Measurements from ENCODE around the gene RPS3A. TPM values are rescaled to one million over a fixed set of nuclear protein-coding genes. Genes with fewer than 3 reads are reported as not detected.
A peak's percentile ranks its signal among the peaks of the same experiment; 100 is the strongest.
"Not testable (repeated sequence)": the region's sequence is repeated elsewhere in the genome, so short reads cannot be mapped to it uniquely, and the experiment has no call there.

RPS3A gene
- total RNA-seq = 1,000 to 10,000 TPM; 2,119 to 2,880 TPM

- ATAC-seq = peak; percentile 91 to 93
- H3K36me3 Mint-ChIP-seq = peaks cover 34 to 48% of the 10 kb centered on the region in 2 donors
- peak within 1 kb of the TSS; percentile 97 to 100 for H3K27ac Mint-ChIP-seq
- peak; percentile 99 to 100 for DNase-seq (ENCODE audit: low spot score in 2 of 2)
- peaks cover 0 to 6% of the 10 kb centered on the region in 2 donors for H3K9me3 Mint-ChIP-seq
These were observed at the start of gene RPS3A for GRCh38 chr4:151099229-151099975. Gene RPS3A (plus strand): TSS chr4:151099628. CDS start chr4:151099653, 25 bp downstream.

GRCh38 chr4:151052785-151053184 lies 46.6 kb upstream of the RPS3A start:
- H3K9me3 Mint-ChIP-seq = no peaks in the 10 kb centered on the region

GRCh38 chr4:151055539-151055938 lies 43.9 kb upstream of the RPS3A start:
- ATAC-seq = no peak
- no peaks in the 10 kb centered on the region for H3K9me3 Mint-ChIP-seq
- H3K36me3 Mint-ChIP-seq = no peaks in the 10 kb centered on the region
- DNase-seq (ENCODE audit: low spot score in 2 of 2) = no peak
- no peak overlapping the region for H3K27ac Mint-ChIP-seq

More at GRCh38 chr4:151052785-151053184, 46.6 kb upstream of the RPS3A start:
- ATAC-seq (no peak), DNase-seq (ENCODE audit: low spot score in 2 of 2) (no peak)
- Mint-ChIP-seq H3K36me3 (no peaks in the 10 kb centered on the region), H3K27ac (no peak overlapping the region)

GRCh38 chr4:151063143-151063542 lies 36.3 kb upstream of the RPS3A start:
- H3K9me3 Mint-ChIP-seq; ATAC-seq; H3K36me3 Mint-ChIP-seq; H3K27ac Mint-ChIP-seq; DNase-seq (ENCODE audit: low spot score in 2 of 2): not testable (repeated sequence)

GRCh38 chr4:151067316-151067970 lies 32.0 kb upstream of the RPS3A start:
- H3K9me3 Mint-ChIP-seq = peaks cover 0 to 6% of the 10 kb centered on the region in 2 donors
- no peak overlapping the region for H3K27ac Mint-ChIP-seq
- ATAC-seq (no peak), DNase-seq (ENCODE audit: low spot score in 2 of 2) (no peak)
- no peaks in the 10 kb centered on the region for H3K36me3 Mint-ChIP-seq

- H3K27ac Mint-ChIP-seq = no peak overlapping the region
- ATAC-seq (no peak), DNase-seq (ENCODE audit: low spot score in 2 of 2) (no peak)
- no peaks in the 10 kb centered on the region for H3K36me3 Mint-ChIP-seq
- H3K9me3 Mint-ChIP-seq = no peaks in the 10 kb centered on the region
These were observed 25.0 kb upstream of the RPS3A start for GRCh38 chr4:151074416-151074916.

GRCh38 chr4:151077978-151078377 lies 21.4 kb upstream of the RPS3A start:
- not testable (repeated sequence) for H3K36me3 Mint-ChIP-seq; DNase-seq (ENCODE audit: low spot score in 2 of 2); H3K9me3 Mint-ChIP-seq; H3K27ac Mint-ChIP-seq
- ATAC-seq = peak; percentile 68 to 71

- Mint-ChIP-seq H3K9me3 (no peaks in the 10 kb centered on the region), H3K27ac (no peak overlapping the region), H3K36me3 (no peaks in the 10 kb centered on the region)
- no peak for DNase-seq (ENCODE audit: low spot score in 2 of 2)
- ATAC-seq = no peak
These were observed 12.0 kb upstream of the RPS3A start for GRCh38 chr4:151087467-151087866.

- Mint-ChIP-seq H3K9me3 (peaks cover 0 to 6% of the 10 kb centered on the region in 2 donors), H3K27ac (no peak overlapping the region), H3K36me3 (peaks cover 0 to 6% of the 10 kb centered on the region in 2 donors)
- no peak for DNase-seq (ENCODE audit: low spot score in 2 of 2)
- ATAC-seq = no peak
These were observed 8.4 kb upstream of the RPS3A start for GRCh38 chr4:151091047-151091446.

- no peak for ATAC-seq
- Mint-ChIP-seq H3K36me3 (peaks cover 0 to 6% of the 10 kb centered on the region in 2 donors), H3K9me3 (peaks cover 0 to 6% of the 10 kb centered on the region in 2 donors), H3K27ac (peak overlapping the region in 1 of 2 donors; percentile 65)
- no peak for DNase-seq (ENCODE audit: low spot score in 2 of 2)
These were observed 6.9 kb upstream of the RPS3A start for GRCh38 chr4:151092488-151092887.

DNA sequence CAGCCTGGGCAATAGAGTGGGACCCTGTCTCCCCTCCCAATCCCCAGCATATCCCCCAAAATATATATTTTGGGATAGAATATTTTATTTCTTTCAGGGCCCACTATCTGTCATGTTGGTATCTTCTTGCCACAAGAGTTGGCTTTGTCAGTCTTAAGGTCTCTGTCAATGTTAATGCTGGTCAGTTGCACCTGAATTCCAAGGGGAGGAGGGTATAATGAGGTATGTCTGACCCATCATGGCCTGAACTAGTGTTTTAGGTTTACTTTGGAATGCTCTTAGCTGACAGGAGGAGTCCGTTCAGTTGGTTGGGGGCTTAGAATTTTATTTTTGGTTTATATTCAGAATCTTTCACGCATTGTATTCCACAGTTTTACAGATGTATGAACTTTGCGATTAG lies 6.2 kb upstream of the RPS3A start:
- H3K36me3 Mint-ChIP-seq = peaks cover 0 to 6% of the 10 kb centered on the region in 2 donors
- DNase-seq (ENCODE audit: low spot score in 2 of 2) = no peak
- peaks cover 0 to 6% of the 10 kb centered on the region in 2 donors for H3K9me3 Mint-ChIP-seq
- no peak overlapping the region for H3K27ac Mint-ChIP-seq
- no peak for ATAC-seq

DNA sequence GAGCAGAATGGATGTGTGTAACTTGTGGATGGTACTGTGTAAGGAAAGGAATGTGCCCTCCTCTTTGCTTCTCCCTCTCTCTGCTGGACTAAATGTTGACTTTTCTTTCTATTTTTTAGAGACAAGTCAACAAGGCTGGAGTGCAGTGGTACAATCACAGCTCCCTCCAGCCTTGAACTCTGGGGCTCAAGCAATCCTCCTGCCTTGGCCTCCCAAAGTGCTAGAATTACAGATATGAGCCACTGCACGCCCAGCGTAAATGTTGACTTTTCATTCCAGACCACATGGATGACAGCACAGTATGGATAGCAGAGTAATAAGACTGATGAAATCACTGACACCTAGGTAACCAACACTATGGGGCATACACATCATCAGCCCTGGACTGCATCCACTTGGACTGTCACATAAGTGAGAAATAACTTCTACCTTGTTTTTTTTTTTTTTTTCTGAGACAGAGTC lies 5.1 kb upstream of the RPS3A start:
- H3K9me3 Mint-ChIP-seq = peaks cover 0 to 6% of the 10 kb centered on the region in 2 donors

DNA sequence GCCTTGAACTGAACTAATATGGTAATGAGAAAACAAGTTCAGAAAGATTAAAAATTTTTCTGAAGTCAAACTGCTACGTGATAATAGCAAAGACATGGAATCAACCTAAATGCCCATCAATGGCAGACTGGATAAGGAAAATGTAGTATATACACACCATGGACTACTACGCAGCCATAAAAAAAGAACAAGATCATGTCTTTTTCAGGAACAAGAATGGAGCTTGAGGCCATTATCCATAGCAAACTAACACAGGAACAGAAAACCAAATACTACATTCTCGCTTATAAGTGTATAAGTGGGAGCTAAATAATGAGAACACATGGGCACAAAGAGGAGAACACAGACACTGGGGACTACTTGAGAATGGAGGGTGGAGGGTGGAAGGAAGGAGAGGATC lies 4.3 kb upstream of the RPS3A start:
- Mint-ChIP-seq H3K27ac (no peak overlapping the region), H3K36me3 (peaks cover 9 to 15% of the 10 kb centered on the region in 2 donors), H3K9me3 (peaks cover 0 to 6% of the 10 kb centered on the region in 2 donors)
- DNase-seq (ENCODE audit: low spot score in 2 of 2) (no peak), ATAC-seq (no peak)

More for the DNA sequence above, 5.1 kb upstream of the RPS3A start:
- DNase-seq (ENCODE audit: low spot score in 2 of 2) (no peak), ATAC-seq (no peak)
- no peak overlapping the region for H3K27ac Mint-ChIP-seq
- peaks cover under 1 to 7% of the 10 kb centered on the region in 2 donors for H3K36me3 Mint-ChIP-seq

GRCh38 chr4:151097759-151098158 lies 1.7 kb upstream of the RPS3A start:
- Mint-ChIP-seq H3K36me3 (peaks cover 32 to 40% of the 10 kb centered on the region in 2 donors), H3K27ac (peak overlapping the region; percentile 97 to 100), H3K9me3 (peaks cover 0 to 6% of the 10 kb centered on the region in 2 donors)
- DNase-seq (ENCODE audit: low spot score in 2 of 2) (no peak), ATAC-seq (no peak)

- ATAC-seq = peak in 1 of 2 donors; percentile 81
- Mint-ChIP-seq H3K27ac (peak overlapping the region; percentile 97 to 100), H3K9me3 (peaks cover 0 to 6% of the 10 kb centered on the region in 2 donors), H3K36me3 (peaks cover 34 to 48% of the 10 kb centered on the region in 2 donors)
- DNase-seq (ENCODE audit: low spot score in 2 of 2) = no peak
These were observed 524 bp upstream of the RPS3A start for GRCh38 chr4:151098979-151099228.

GRCh38 chr4:151099976-151100417 lies 569 bp downstream of the RPS3A start:
- DNase-seq (ENCODE audit: low spot score in 2 of 2) (no peak), ATAC-seq (no peak)
- Mint-ChIP-seq H3K9me3 (peaks cover 0 to 4% of the 10 kb centered on the region in 2 donors), H3K36me3 (peaks cover 34 to 46% of the 10 kb centered on the region in 2 donors), H3K27ac (peak overlapping the region; percentile 97 to 100)

GRCh38 chr4:151100531-151100930 lies 1.1 kb downstream of the RPS3A start:
- Mint-ChIP-seq H3K27ac (peak overlapping the region; percentile 97 to 100), H3K9me3 (no peaks in the 10 kb centered on the region), H3K36me3 (peaks cover 34 to 42% of the 10 kb centered on the region in 2 donors)
- DNase-seq (ENCODE audit: low spot score in 2 of 2) (no peak), ATAC-seq (no peak)

Data from activated naive CD4-positive, alpha-beta T cell treated with anti-CD3 and anti-CD28 coated beads, Interleukin-2, amount 50 U/mL, for 72 hours (primary cell).